Measurements from ENCODE around the gene LRRC3.

LRRC3 gene

GRCh38 chr21:44480200-44481053 is 25.1 kb downstream of the LRRC3 start:
- DNase-seq: no peak

- no peak for DNase-seq
These were observed 27.4 kb downstream of the LRRC3 start for GRCh38 chr21:44482581-44483287.

GRCh38 chr21:44483288-44484237 is 28.3 kb downstream of the LRRC3 start:
- DNase-seq: no peak

DNA sequence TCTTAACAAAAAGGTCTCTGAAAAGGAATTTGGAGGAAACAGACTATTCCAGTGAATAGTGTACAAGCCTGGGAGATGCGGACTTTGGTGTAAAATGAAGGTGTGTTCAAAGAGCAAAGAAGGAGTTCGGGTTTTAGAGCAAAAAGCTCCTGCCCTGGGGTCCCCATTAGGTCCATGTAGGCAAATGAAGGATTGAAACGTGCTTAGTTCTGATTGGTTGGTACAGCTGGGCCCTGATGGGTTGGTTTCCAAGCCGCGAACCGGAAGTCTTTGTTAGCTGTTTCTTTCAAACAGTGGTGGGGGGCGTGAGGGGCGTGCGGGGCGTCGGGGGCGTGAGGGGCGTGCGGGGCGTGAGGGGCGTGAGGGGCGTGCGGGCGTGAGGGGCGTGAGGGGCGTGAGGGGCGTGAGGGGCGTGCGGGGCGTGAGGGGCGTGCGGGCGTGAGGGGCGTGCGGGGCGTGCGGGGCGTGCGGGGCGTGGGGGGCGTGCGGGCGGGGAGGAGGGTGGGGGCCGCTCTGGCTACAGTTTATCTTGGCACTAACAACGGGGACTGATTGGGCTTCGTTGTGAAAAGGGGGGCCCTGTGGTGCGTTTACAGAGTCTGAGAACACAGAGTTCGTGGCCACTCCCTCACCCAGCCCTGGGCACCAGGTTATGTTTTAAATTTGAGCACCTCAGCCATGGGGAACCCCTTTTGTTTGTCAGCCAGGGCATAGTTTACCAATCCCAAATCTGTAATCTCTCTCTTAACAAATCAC is 29.4 kb downstream of the LRRC3 start:
- no peak for DNase-seq

- DNase-seq: peak; percentile 81
These were observed 30.0 kb downstream of the LRRC3 start for GRCh38 chr21:44485254-44485793.

- DNase-seq: no peak
These were observed 30.5 kb downstream of the LRRC3 start for GRCh38 chr21:44485796-44486195.

DNA sequence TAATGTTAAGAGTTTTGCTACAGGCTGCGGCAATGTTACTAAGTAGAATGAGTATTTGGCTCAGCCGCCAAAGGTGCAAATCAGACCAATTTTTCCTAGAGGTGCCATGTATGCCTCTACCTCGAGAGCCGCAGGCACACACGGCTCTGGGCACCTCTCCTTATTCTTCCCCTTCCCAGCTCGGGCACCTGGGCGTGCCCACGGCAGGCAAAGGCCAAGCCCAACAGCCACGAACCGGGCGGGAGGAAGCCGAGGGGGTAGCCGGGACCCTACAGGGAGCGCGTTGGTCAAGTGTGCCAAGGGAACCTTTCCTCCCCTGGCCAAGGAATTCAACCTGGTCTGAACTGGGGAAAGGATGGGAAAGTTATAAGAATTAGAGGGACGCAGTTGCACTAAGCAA is 31.0 kb downstream of the LRRC3 start:
- no peak for DNase-seq

DNA sequence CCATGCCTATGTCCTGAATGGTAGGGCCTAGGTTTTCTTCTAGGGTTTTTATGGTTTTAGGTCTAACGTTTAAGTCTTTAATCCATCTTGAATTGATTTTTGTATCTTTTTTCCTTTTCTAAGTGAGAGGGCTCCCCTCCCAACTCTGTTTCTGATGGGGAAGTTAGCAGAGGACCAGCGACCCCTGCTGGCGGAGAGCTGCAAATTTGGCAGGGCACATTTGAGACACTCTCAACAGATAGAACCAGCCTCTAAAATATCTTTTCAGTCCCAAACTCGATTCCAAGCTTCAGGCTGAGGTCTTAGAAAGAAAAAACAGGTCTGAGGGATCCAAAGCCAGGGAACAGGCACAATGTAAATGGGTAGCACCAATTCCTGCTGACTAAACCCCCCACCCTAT is 32.5 kb downstream of the LRRC3 start:
- DNase-seq: no peak

GRCh38 chr21:44489962-44490361 is 34.7 kb downstream of the LRRC3 start:
- DNase-seq: no peak

DNA sequence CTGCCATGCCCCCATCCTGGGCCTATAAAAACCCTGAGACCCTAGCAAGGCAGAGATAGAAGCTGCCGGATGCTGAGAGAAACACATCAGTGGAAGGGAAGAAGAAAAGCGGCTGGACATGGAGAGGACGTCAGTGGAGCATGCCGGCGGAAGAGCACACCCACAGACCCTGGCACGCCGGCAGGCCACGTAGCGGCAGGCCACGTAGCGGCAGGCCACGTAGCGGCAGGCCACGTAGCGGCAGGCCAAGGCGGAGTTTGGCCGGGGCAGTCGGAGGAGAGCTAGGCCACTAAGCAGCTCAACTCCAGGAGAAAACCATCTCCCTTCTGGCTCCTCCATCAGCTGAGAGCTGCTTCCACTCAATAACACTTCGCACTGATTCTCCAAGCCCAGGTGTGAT is 35.1 kb downstream of the LRRC3 start:
- no peak for DNase-seq

- no peak for DNase-seq
These were observed 35.5 kb downstream of the LRRC3 start for GRCh38 chr21:44490816-44491215.

- no peak for DNase-seq
These were observed 37.5 kb downstream of the LRRC3 start for GRCh38 chr21:44492567-44493385.

DNA sequence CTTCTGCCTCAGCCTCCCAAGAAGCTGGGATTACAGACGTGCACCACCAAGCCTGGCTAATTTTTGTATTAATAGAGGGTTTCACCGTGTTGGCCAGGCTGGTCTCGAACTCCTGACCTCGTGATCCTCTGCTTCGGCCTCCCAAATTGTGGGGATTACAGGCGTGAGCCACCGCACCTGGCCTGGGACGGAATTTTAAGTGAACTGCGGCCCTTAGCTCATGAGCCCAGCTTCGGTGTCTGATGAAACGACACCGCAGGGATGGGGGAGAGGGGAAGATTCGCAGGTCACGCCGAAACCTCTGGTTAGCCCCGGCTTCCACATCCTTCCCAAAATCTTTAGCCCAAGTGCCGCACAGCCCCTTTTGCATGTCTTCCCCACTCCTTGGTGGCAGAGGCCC is 39.1 kb downstream of the LRRC3 start:
- DNase-seq: no peak

DNA sequence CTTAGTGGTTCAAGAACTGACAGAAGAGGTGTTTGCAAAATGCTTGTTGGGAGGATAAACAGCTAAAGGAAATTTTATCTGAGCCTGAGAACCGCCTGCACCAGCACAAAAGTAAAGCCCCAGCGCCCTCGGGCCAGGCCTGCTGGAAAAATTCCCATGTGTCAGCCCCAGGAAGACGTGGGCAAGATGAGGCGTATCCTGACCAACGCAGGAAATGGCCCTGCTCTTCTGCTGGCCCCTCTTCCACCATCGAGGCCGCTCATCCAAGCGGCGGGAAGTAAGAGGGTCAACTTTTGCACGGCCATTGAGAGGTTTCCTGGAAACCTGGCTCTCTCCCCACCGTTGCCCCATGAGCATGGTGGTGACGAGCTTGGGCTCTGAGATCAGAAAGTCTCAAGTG is 39.6 kb downstream of the LRRC3 start:
- no peak for DNase-seq

DNA sequence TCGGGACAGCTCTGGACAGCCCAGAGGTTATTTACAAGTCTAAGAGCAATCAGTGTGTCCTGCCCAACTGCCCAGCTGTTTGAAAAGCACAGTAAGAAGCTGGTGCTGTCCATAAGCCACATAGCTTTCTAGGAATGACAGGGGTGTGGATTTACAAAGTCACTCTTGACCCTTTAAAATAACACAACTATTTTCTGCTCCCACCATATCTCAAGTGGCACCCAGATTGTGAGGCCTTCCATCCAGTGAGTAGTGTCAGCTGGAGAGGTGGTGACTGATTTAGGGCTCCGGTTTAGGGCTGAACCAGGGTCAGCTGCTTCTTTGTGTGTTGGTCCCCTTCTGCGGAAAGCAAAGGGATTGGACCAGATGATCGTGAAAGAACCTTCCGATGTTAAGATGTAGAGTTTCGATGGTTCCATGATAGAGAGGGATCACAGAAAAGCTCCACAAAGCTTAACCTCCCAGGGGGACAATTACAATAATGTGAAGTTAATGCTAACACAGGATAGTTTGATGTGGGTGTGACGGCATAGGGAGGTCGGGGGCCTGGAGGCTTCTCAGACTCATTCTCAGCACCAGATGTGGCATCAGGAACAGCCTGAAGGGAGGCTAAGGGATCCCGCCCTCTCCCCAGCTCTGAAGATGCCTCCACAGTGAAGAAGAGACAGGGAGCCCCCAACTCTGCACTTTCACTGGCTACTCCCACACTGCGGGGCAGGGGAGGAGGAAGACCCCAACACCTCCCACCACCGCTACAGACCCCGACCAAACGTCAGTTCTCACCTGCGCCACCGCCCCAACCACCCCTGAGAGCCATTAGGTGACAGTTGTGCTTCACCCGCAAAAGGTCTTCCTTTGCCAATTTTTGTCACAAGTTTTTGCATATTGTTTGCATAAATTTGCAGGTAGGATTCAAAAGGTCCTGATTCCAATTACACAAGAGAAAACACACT is 40.6 kb downstream of the LRRC3 start:
- DNase-seq: no peak

- no peak for DNase-seq
These were observed 41.5 kb downstream of the LRRC3 start for GRCh38 chr21:44496564-44497550.

- no peak for DNase-seq
These were observed 42.4 kb downstream of the LRRC3 start for GRCh38 chr21:44497703-44498126.

Data from islet precursor cell (in vitro differentiated cells).